Activated CD8-positive, alpha-beta memory T cell treated with anti-CD3 and anti-CD28 coated beads, Interleukin-2, amount 50 U/mL, for 1 hour (primary cell): ENCODE measurements around the gene WDR38.
"Not testable (repeated sequence)": the region's sequence is repeated elsewhere in the genome, so short reads cannot be mapped to it uniquely, and the experiment has no call there.

ENCODE experiments used
- DNase-seq: peaks from one replicate; pipeline ENCODE4 v3.0.0-alpha.2; 2020; ENCODE audit errors: extremely low read depth

WDR38 gene

DNA sequence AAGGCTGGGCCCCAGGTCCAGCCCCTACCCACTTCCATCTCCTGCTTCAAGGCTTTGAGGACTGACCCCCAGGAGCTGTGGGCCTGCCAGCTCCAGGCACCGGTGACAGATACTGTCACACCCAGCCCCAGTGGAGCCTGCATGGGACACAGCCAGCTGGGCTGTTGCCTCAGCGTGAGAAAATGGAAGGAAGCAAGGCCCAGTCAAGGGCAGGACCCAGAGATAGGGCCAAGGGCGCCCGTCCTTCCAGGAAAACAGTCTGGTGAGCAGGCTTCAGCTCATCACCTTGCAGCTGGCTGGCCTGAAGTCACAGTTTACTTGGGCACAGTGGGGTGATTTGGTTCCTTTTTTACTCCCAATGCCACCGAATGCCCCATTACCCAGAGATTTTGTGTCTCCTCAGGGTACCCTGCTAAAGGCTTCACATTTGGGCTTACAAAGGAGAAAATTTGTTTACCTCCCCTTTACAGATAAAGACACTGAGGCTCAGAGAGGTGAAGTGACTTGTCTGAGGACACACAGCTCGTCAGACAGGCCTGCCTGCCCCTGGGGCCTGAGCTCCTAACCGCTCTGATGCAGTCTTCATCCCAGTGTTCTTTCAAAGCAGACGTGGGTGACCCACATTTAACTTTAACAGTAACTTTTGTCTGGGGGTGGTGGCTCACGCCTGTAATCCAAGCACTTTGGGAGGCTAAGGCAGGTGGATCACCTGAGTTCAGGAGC, 21.5 kb upstream of the WDR38 start:
- no peak for DNase-seq

DNA sequence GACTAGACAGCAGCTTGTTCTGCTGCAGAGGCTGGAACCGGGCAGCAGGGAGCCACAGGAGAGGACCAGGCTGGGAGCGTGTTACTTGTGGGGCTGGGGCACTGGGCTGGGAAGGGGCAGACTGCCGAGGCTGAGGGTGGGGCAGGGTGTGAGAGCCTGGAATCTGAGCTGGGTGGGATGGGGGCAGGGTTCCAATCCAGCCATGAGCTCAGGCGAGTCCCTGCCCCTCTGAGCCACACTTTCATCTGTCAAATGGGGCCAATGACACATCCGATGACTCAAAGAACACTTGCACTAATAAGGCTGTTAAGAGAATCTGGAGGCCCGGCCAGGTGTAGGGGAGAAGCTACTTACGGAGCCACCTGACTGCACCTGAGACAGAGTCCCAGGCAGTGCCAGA, 18.7 kb upstream of the WDR38 start:
- no peak for DNase-seq

DNA sequence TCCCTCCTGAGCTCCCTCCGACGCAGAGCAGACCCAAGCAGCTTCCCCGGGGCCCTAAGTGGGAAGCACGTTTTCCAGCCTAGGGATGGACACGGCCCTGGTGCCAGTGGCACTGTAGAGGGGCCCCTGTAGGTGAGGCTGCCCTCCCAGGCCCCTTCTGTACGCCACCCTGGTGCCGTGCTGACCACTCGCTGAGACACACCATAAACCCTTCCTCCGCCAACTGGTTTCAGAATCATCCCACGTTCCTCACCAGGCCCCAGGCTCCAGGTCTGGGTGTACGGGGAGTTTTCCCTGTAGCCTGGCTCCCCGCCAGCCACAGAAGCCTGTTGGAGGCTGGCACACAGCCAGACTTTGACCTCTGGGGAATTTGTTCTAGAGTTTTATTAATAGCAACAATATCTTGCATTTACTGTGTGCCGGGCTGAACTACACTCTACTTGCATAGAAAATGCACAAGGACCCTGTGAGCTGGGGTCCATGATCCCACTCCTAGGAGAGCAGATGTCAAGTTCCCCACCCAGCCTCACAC, 18.2 kb upstream of the WDR38 start:
- no peak for DNase-seq

DNA sequence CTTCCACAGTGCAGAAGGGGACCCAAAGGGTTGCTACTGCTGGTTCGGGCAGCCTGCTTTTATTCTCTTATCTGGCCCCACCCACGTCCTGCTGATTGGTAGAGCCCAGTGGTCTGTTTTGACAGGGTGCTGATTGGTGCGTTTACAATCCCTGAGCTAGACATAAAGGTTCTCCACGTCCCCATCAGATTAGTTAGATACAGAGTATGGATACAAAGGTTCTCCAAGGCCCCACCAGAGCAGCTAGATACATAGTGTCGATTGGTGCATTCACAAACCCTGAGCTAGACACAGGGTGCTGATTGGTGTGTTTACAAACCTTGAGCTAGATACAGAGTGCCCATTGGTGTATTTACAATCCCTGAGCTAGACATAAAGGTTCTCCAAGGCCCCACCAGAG, 15.1 kb upstream of the WDR38 start:
- DNase-seq: not testable (repeated sequence)

DNA sequence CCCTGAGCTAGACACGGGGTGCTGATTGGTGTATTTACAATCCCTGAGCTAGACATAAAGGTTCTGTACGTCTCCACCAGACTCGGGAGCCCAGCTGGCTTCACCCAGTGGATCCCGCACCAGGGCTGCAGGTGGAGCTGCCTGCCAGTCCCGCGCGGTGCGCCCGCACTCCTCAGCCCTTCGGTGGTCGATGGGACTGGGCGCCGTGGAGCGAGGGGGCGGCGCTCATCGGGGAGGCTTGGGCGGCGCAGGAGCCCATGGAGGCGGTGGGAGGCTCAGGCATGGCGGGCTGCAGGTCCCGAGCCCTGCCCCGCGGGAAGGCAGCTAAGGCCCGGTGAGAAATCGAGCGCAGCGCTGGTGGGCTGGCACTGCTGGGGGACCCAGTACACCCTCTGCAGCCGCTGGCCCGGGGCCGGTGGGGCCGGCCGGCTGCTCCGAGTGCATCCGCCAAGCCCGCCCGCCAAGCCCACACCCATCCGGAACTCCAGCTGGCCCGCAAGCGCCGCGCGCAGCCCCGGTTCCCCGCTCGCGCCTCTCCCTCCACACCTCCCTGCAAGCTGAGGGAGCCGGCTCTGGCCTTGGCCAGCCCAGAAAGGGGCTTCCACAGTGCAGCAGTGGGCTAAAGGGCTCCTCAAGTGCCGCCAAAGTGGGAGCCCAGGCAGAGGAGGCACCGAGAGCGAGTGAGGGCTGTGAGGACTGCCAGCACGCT, 14.5 kb upstream of the WDR38 start:
- not testable (repeated sequence) for DNase-seq

DNA sequence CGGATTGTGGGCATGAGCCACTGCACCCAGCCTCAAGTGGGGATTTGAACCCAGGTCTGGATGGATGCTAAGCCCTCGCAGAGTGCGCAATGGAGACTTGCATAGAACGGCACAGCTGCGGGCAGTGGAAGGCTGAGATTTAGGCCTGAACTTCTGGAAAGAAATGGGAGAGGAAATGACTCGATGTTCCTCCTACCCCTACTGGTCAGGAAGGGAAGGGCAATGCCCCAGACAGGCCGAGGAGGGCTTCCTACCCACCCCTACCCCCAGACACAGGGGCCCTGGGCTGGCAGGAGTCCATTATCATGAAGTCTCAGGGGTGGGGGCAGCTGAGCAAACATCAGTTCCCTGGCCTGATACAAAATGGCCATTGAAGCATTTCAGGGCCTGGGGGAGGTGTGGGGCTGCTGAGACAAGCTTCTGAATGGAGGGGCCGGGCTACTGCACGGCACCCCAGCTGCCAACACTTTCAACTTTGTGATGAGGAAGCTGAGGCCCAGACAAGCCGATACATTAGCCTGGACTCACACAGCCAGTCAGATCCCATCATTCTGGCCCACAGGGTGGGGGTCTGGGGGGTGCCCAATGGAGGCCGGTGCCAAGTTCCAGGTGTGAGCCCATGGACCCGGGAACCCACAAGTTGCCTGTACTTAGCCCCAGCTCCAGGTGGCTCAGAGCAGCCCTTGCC, 13.5 kb upstream of the WDR38 start:
- DNase-seq: no peak

DNA sequence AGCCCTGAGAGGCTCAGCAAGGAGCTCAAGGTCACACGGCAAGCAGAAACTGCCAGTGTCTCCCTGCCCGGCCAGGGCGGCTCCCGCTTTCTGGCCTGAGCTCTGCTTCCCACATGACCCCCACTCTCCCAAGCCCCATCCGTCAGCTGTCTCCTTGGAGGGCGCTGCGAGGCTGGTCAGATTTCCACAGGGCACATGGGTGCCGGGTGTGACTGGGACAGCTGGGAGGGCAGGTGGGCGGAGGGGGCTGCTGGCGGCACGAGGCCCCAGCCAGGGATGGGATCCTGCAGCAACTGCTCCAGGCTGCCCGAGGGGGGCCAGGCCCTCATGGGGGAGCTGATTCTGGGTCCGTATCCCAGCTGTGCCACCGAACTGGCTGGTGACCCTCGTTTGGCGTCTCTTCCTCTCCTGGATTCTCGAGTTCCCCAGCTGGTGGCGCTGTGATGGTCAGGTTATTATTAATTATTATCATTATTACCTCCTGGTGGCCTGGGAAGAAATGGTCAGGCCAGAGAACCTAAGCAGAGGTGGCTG, 12.9 kb upstream of the WDR38 start:
- DNase-seq: no peak

DNA sequence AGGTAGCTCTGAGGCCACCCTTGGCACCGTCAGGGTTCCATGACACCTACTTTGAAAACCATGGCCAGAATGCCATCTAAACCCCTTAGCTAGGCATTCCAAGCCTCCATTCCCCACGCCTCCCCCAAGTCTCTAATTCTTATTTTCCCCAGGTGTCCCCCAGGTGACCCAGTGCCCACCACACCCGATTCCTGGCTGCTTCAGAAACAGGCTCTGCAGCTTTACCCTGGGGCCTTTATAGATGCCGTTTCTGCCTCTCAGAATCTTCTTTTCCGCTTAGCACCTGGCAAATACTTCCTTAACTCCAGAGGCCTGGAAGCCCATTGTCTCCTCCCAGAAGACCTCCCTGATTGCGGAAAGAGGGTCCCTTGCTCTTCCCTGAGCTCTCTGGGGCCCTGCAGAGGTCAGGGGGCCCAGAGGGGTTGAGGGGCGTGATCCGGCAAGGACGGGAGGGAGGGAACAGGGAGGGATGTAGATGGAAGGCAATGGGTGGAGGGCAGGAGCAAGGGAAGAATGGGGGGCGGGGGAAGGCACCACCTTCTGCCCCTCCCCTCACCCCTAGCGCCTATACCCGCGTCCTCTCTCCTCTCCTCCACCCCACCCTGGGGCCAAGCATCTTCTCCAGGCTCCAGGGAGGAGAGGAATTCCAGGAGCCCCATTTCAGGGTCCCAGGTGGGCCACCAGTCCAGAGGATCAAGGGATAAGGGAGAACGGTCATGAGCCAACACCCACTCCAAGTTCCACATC, 12.0 kb upstream of the WDR38 start:
- no peak for DNase-seq

DNA sequence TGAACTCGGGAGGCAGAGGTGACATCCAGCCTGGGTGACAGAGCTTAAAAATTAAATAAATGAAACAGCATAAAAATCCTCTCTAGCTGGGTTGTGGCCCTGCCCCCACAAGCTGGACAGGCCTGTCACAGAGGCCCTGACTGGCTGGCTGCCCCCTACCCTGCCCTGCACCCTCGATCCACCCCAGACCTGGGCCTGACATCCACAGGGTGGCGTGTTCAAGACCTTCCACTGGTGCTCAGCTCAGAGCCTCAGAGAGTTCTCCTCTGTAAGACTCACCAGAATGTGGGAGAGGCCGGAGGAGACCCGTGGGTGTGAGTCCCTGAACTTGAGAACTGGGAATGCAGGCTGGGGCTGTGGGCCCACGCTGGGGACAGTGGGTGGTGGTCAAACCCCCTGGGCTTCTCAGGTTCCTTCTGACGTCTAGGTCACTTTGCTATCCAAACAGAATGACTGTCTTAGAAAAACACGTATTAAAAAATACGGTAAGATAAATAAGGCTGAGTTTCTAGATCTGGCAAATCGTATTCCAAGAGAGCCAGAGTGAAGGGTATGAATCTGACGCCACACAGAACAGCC, 9.7 kb upstream of the WDR38 start:
- no peak for DNase-seq

DNA sequence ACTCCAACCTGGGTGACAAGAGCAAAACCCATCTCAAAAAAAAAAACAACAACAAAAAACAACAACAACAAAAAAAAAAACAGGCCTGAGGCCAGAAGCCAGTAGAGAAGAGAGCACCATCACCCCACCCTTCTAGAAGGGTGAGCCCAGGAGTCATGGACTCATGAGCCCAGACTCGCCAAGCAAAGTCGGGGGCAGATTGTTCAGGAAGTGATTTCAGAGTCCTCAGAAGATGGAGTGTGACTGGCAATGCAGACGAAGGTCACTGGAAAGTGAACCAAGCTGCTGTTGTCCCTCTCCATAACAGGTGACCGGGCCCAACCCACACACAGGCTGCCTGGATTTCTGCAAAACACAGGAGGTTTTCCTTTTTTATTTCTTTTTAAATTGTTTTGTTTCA, 9.0 kb upstream of the WDR38 start:
- no peak for DNase-seq

DNA sequence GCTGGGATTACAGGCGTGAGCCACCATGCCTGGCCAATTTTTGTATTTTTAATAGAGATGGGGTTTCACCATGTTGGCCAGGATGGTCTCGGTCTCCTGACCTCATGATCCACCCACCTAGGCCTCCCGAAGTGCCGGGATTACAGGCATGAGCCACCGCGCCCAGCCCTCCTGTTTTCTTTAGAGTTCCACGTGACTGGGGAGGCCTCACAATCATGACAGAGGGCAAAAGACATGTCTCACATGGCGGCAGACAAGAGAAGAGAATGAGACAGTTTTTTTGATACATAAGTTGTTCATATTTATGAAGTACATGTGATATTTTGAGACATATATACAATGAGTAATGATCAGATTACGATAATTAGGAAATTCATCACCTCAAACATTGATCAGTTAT, 6.8 kb upstream of the WDR38 start:
- DNase-seq: not testable (repeated sequence)

DNA sequence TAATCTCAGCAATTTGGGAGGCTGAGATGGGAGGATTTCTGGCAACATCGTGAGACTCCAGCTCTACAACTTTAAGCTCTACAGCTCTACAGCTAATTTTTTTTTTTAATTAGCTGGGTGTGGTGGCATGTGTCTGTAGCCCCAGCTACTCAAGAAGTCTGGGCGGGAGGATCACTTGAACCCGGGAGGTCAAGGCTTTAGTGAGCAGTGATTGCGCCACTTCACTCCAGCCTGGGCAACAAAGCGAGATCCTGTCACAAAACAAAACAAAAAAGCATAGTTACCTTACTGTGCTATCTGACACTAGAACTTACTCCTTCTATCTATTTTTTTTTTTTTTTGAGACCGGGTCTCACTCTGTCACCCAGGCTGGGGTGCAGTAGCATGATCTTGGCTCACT, 6.3 kb upstream of the WDR38 start:
- DNase-seq: no peak

DNA sequence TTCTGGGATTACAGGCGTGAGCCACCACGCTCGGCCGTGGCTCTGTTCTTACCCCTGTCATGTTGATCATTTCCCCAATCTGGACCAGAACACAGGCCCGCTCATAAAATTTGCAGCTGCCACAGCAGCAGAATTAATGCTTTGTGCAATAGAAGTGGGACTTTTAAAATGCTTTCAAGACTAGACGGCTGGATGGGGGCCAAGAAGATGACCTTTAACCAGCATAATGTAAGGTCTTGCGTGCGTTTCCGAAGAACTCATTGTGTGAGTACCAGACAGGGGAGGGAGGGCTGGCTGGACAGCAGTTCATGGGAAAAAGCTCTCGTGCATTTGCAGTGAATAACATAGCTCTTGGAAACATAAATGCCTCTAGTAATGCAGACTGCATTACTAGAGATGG, 3.5 kb upstream of the WDR38 start:
- no peak for DNase-seq

DNA sequence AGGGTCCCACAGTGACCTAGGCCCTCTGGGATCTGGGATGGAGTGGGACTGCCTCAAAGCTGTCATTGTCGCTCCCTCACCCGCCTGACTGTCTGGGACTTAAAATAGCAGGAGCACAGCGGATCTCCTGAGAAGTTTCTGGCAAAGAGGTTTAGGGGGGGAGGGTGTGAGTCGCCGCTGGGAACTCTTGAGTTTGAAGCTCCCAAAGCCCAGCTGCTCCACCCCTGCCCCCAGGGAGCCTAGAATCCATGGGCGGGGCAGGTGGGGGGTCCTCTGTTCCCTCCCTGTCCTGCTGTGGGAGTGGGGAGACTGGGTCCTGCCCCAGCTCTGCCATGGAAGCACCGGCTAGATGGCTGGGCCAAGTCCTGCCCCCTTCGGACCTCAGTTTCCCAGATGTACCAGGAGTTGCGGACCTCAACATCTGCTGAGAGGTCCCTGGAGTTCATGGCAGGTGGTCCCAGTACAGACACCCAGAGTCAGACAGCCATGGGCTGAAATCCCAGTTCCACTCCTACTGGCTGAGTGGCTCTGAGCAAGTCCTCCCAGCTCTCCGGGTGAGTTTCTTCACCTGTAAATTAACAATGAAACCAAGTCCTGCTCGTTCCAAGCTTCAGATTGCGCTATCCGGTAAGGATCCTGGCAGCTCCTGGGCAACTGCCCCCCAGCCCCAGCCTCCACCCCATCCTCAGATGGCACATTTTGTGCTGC, 985 bp upstream of the WDR38 start:
- DNase-seq: no peak

DNA sequence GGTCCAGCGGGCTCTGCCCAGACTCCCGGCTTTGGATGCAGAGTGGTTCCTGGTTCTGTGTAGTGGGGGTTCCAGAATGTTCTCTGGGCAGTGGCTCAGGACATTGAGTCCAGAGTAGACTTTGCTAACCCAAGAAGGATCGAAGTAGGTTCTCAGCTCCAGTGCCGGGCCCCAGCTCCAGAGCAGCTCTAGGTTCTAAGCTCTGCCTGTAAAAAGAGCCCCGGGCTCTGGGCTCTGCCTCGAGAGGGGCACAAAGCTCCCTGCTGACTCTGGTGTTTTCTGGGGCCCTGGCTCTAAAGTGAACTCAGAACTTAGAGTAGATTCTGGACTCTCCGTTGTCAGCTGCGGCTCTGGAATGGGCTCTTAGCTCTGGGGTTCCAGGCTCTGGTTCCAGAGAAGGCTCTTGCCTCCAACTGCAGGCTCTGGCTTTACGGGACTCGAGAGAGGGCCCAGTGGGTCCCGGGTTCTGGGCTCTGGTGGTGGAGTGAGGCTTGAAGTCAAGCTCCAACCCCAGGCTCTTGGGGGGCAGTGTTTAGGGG, 414 bp downstream of the WDR38 start:
- no peak for DNase-seq

DNA sequence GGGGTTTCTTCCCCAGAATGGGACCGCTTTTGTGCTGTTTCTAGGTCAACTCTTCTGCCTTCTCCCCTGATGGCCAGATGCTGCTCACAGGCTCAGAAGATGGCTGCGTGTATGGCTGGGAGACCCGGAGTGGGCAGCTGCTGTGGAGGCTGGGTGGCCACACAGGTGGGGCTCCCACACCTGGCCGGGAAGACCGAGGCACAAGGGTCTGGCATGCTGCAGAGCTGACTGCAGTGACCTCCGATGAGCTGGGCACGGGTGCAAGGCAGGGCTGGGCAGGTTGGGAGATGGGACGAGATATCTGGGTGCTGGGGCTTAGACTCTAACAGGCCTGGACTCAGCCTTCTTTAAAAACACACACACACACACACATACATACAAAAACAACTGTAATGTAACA, 901 bp downstream of the WDR38 start:
- DNase-seq: no peak

DNA sequence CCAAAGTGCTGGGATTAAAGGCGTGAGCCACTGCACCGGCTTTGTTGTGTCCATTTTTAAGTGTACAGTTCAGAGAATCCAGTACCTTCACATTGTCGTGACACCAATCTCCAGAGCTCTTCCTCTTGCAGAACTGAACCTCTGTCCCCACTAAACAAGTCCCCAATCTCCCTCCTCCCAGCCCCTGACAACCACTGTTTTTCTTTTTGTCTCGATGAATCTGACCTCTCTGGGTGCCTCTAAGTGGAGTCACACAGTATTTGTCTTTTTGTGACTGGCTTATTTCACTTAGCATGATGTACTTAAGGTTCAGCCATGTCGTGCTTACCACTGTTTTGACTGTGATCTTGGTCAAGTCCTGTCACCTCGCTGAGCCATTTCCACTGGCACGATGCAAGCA, 1.6 kb downstream of the WDR38 start:
- DNase-seq: no peak

DNA sequence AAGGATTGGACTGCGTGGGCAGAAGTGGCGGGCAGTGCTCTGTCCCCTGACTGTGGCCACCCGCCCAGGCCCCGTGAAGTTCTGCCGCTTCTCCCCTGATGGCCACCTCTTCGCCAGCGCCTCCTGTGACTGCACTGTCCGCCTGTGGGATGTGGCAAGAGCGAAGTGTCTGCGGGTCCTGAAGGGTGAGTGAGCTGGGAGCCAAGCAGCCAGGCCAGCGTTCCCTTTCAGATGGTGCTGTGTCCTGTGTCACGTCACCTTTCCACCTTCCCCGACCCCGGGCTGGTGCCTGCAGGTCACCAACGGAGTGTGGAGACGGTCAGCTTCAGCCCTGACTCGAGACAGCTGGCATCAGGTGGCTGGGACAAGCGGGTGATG, 2.3 kb downstream of the WDR38 start:
- DNase-seq: no peak

DNA sequence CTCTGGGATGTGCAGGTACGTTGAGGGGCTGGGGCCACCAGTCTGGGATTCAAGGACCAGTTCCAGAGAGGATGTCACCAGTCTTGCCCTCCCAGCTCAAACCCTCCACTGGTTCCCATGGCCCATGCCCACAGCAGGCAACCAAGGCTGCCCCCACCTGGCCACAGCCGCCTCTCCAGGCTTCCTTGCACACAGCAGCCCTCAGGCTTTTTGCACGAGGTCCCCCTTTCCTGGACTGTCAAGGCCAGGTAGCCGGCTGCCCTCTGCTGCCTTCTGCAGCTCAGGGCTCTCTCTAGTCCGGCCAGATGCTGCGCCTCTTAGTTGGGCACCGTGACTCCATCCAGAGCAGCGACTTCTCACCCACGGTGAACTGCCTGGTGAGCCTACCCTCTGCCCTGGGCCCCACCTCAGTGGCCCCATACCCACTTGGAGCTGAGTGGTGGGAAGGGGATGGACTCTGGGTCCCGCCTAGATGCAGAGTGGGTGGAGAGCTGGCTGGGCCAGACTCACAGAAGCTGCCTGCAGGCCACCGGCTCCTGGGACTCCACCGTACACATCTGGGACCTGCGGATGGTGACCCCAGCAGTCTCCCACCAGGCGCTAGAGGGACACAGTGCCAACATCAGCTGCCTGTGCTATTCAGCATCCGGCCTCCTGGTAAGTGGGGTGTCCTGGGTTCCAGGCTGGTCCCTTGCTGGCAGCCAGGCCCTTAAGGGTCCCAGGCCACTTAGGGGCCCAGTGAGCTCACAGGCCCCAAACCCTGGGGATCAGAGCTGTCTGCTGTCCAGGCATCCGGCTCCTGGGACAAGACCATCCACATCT, 2.9 kb downstream of the WDR38 start:
- no peak for DNase-seq
